Upper lobe of left lung (tissue), 6 donors: ENCODE results near the gene PPP2R3B. TPM values are rescaled to one million over a fixed set of nuclear protein-coding genes. Genes with fewer than 3 reads are reported as not detected.

ENCODE experiments used
- ATAC-seq, 2 donors: fragments of 200-7000 bp; cut with Tn5 transposase; one replicate each; pipeline ENCODE4 v1.9.1; 2022; ENCODE audit warnings: mild to moderate bottlenecking in 2 of 2, moderate library complexity in 2 of 2; ENCODE audit not compliant: low FRiP score in 2 of 2
- DNase-seq, 2 donors: peaks; one replicate each; pipeline ENCODE4 v3.0.0-alpha.2; 2019 to 2020
- H3K27ac ChIP-seq, 4 donors: fragments of 200-600 bp; sonication (generic); one replicate each; pipeline ENCODE4 v1.5.1; 2016 to 2019
- H3K27me3 ChIP-seq, 4 donors: fragments of 200-600 bp; sonication (generic); one replicate each; pipeline ENCODE4 v1.5.1; 2017 to 2019
- H3K36me3 ChIP-seq, 4 donors: fragments of 200-600 bp; sonication (generic); one replicate each; pipeline ENCODE4 v1.5.1; 2016 to 2019
- H3K4me1 ChIP-seq, 4 donors: fragments of 200-600 bp; sonication (generic); one replicate each; pipeline ENCODE4 v1.5.1; 2018 to 2019
- H3K4me3 ChIP-seq, 4 donors: fragments of 200-600 bp; sonication (generic); one replicate each; pipeline ENCODE4 v1.5.1; 2017 to 2019; ENCODE audit warnings: mild to moderate bottlenecking in 2 of 4, moderate library complexity in 1 of 4
- H3K9me3 ChIP-seq, 4 donors: fragments of 200-600 bp; sonication (generic); one replicate each; pipeline ENCODE4 v1.5.1; 2018 to 2019
- CTCF ChIP-seq, 6 experiments: fragments of 450-650 bp in 4 of 6; fragments of 200-600 bp in 2 of 6; sonication (generic) in 2 of 6; IDR thresholded peaks; one replicate each; pipeline ENCODE4 v1.5.1; 2016 to 2019; ENCODE audit warnings: antibody characterized with exemption in 6 of 6
- EP300 ChIP-seq, 4 donors: sonication (generic); formaldehyde crosslinking; IDR thresholded peaks; one replicate each; pipeline ENCODE4 v1.5.1; 2017; ENCODE audit warnings: antibody characterized with exemption in 4 of 4, control low read depth in 2 of 4
- POLR2A ChIP-seq, 4 donors: fragments of 450-650 bp; IDR thresholded peaks; one replicate each; pipeline ENCODE4 v1.5.1; 2016 to 2017; ENCODE audit warnings: antibody characterized with exemption in 4 of 4, mild to moderate bottlenecking in 2 of 4
- POLR2AphosphoS5 ChIP-seq, 2 donors: sonication (generic); formaldehyde crosslinking; IDR thresholded peaks; one replicate each; pipeline ENCODE4 v1.5.1; 2017; ENCODE audit warnings: antibody characterized with exemption in 2 of 2
- WGBS, 2 donors: methylation state at CpG; one replicate each; pipeline ENCODE4 v1.1.5; 2017 to 2018; 5-methylcytosine and 5-hydroxymethylcytosine counted together
- small RNA-seq, 4 donors: library from RNA; depleted of rRNA; stranded (forward); fragments of <200 nt; gene quantifications; one replicate each; pipeline ENCODE3, GENCODE V24; 2016
- total RNA-seq, 6 donors: library from RNA; depleted of rRNA in 4 of 6; stranded (reverse); fragments of >200 nt in 4 of 6; gene quantifications; one replicate each; pipeline versions ENCODE4 v1.1.0 to v1.2.1, GENCODE V29; 2016 to 2021
- donor health status: DM: no; HTN: no; CAD: no; lungs with moderate emphysema.
- donor health status: DM: no; HTN: yes; CAD: no; lungs with severe emphysema.

Gene PPP2R3B
- total RNA-seq, 6 donors from 2014 or later = 8.7 to 72.3 (median 15.1) TPM

- no peak for TF ChIP-seq CTCF (IDR thresholded peaks at IDR 0.05)
- TF ChIP-seq POLR2AphosphoS5 (IDR thresholded peaks at IDR 0.05) = no peak
- TF ChIP-seq POLR2A (IDR thresholded peaks at IDR 0.05) = no peak
- TF ChIP-seq EP300 (IDR thresholded peaks at IDR 0.05) = no peak
- 91 to 95% methylated on average over 36 to 37 of the region's 42 CpGs for WGBS, 2 donors
- ATAC-seq = no peak
- Histone ChIP-seq H3K36me3 (peaks cover 22 to 49% (median 40%) of the 10 kb centered on the region in 4 donors), H3K27me3 (no peaks in the 10 kb centered on the region), H3K27ac (no peak overlapping the region), H3K4me1 (no peaks in the 10 kb centered on the region), H3K9me3 (no peaks in the 10 kb centered on the region), H3K4me3 (no peak overlapping the region)
- DNase-seq = peak in 1 of 2 donors; percentile 19
Observed at GRCh38 chrX:290476-291166, 96.1 kb downstream of the PPP2R3B start.

- DNase-seq (peak in 1 of 2 donors; percentile 17), ATAC-seq (no peak)
- Histone ChIP-seq H3K4me1 (peaks cover 0 to 3% (median 1%) of the 10 kb centered on the region in 4 donors), H3K4me3 (no peak overlapping the region), H3K27me3 (no peaks in the 10 kb centered on the region), H3K36me3 (peaks cover 17 to 48% (median 37%) of the 10 kb centered on the region in 4 donors), H3K27ac (no peak overlapping the region), H3K9me3 (no peaks in the 10 kb centered on the region)
- 93 to 99% methylated on average over 13 to 25 of the region's 25 CpGs for WGBS, 2 donors
- TF ChIP-seq EP300 (IDR thresholded peaks at IDR 0.05) = no peak
- no peak for TF ChIP-seq CTCF (IDR thresholded peaks at IDR 0.05)
- no peak for TF ChIP-seq POLR2A (IDR thresholded peaks at IDR 0.05)
- no peak for TF ChIP-seq POLR2AphosphoS5 (IDR thresholded peaks at IDR 0.05)
Observed at GRCh38 chrX:288561-288991, 98.1 kb downstream of the PPP2R3B start.

GRCh38 chrX:287670-288069, 99.0 kb downstream of the PPP2R3B start:
- no peak for DNase-seq
- TF ChIP-seq POLR2AphosphoS5 (IDR thresholded peaks at IDR 0.05) (no peak), POLR2A (IDR thresholded peaks at IDR 0.05) (no peak), EP300 (IDR thresholded peaks at IDR 0.05) (no peak), CTCF (IDR thresholded peaks at IDR 0.05) (no peak)
- Histone ChIP-seq H3K4me1 (peaks cover 0 to 4% (median 1%) of the 10 kb centered on the region in 4 donors), H3K27ac (no peak overlapping the region), H3K36me3 (peaks cover 13 to 40% (median 29%) of the 10 kb centered on the region in 4 donors), H3K27me3 (no peaks in the 10 kb centered on the region), H3K9me3 (no peaks in the 10 kb centered on the region), H3K4me3 (no peak overlapping the region)
- ATAC-seq = no peak
- WGBS, 2 donors = 86 to 91% methylated on average over 7 of the region's 7 CpGs

- H3K27me3 ChIP-seq = no peaks in the 10 kb centered on the region
- DNase-seq (peak in 1 of 2 donors; percentile 6), ATAC-seq (peak in 1 of 2 donors; percentile 28)
- peaks cover 2 to 16% (median 9%) of the 10 kb centered on the region in 4 donors for H3K4me1 ChIP-seq
- TF ChIP-seq CTCF (IDR thresholded peaks at IDR 0.05) = no peak
- no peak for TF ChIP-seq POLR2AphosphoS5 (IDR thresholded peaks at IDR 0.05)
- no peak for TF ChIP-seq EP300 (IDR thresholded peaks at IDR 0.05)
- TF ChIP-seq POLR2A (IDR thresholded peaks at IDR 0.05) = no peak
- no peak overlapping the region for H3K4me3 ChIP-seq
- H3K9me3 ChIP-seq = no peaks in the 10 kb centered on the region
- no peak overlapping the region for H3K27ac ChIP-seq
- 95% methylated on average over 12 to 13 of the region's 13 CpGs for WGBS, 2 donors
- H3K36me3 ChIP-seq = peaks cover 9 to 25% (median 17%) of the 10 kb centered on the region in 4 donors
Observed at GRCh38 chrX:285076-285677, 101.5 kb downstream of the PPP2R3B start.

Small RNA genes within 50 kb of the gene (small RNA-seq; reads per million reads assigned to genes)
- 0 reads per million in 4 donors for gene RF00017

Other genes with a start within 250 kb of the PPP2R3B start
- gene PLCXD1, start 105.5 kb downstream of the PPP2R3B start, total RNA-seq = 10 to 100 TPM in 5 of 6 donors, 1 to 10 TPM in 1; 7.8 to 75.4 (median 19.2) TPM
- 10 to 100 TPM; 34.6 to 69.9 (median 61.0) TPM for gene GTPBP6, start 68.1 kb downstream of the PPP2R3B start, total RNA-seq
- gene SHOX, start 243.9 kb upstream of the PPP2R3B start, total RNA-seq = not detected